ENCODE data around the gene ST6GALNAC5.
A peak's percentile ranks its signal among the peaks of the same experiment; 100 is the strongest.

Gene ST6GALNAC5

GRCh38 chr1:76868154-76868882 is 1.0 kb downstream of the ST6GALNAC5 start:
- peak in 2 of 3 experiments; percentile 31 to 32 for TF ChIP-seq CTCF (IDR thresholded peaks at IDR 0.05; ENCODE audit: unreplicated experiment in 3 of 3)
- Mint-ChIP-seq H3K27ac (peak overlapping the region in 1 of 3 experiments; percentile 78), H3K4me3 (peak overlapping the region; percentile 93 to 97 (median 95)), H3K36me3 (ENCODE audit: low read depth) (peaks cover 3% of the 10 kb centered on the region), H3K9me3 (peaks cover 2% of the 10 kb centered on the region), H3K4me1 (peaks cover 31% of the 10 kb centered on the region), H3K27me3 (ENCODE audit: low read depth) (peaks cover 33% of the 10 kb centered on the region)

GRCh38 chr1:76868916-76869315 is 1.6 kb downstream of the ST6GALNAC5 start:
- Mint-ChIP-seq H3K36me3 (ENCODE audit: low read depth) (peaks cover 4% of the 10 kb centered on the region), H3K9me3 (peaks cover 2% of the 10 kb centered on the region), H3K27me3 (ENCODE audit: low read depth) (peaks cover 33% of the 10 kb centered on the region), H3K27ac (peak overlapping the region in 1 of 3 experiments; percentile 41), H3K4me3 (peak overlapping the region; percentile 93 to 97 (median 95)), H3K4me1 (peaks cover 31% of the 10 kb centered on the region)
- TF ChIP-seq CTCF (IDR thresholded peaks at IDR 0.05; ENCODE audit: unreplicated experiment in 3 of 3), result no peak

GRCh38 chr1:76870037-76870436 is 2.8 kb downstream of the ST6GALNAC5 start:
- peak overlapping the region; percentile 93 to 97 (median 95) for H3K4me3 Mint-ChIP-seq
- H3K4me1 Mint-ChIP-seq, result peaks cover 31% of the 10 kb centered on the region
- H3K36me3 Mint-ChIP-seq (ENCODE audit: low read depth), result peaks cover 4% of the 10 kb centered on the region
- H3K9me3 Mint-ChIP-seq, result peaks cover 2% of the 10 kb centered on the region
- no peak overlapping the region for H3K27ac Mint-ChIP-seq
- H3K27me3 Mint-ChIP-seq (ENCODE audit: low read depth), result peaks cover 33% of the 10 kb centered on the region
- no peak for TF ChIP-seq CTCF (IDR thresholded peaks at IDR 0.05; ENCODE audit: unreplicated experiment in 3 of 3)

GRCh38 chr1:76871355-76871974 is 4.2 kb downstream of the ST6GALNAC5 start:
- H3K36me3 Mint-ChIP-seq (ENCODE audit: low read depth), result peaks cover 6% of the 10 kb centered on the region
- peaks cover 28% of the 10 kb centered on the region for H3K4me1 Mint-ChIP-seq
- H3K9me3 Mint-ChIP-seq, result peaks cover 4% of the 10 kb centered on the region
- H3K27me3 Mint-ChIP-seq (ENCODE audit: low read depth), result peaks cover 26% of the 10 kb centered on the region
- no peak for TF ChIP-seq CTCF (IDR thresholded peaks at IDR 0.05; ENCODE audit: unreplicated experiment in 3 of 3)
- peak overlapping the region in 1 of 3 experiments; percentile 3 for H3K4me3 Mint-ChIP-seq
- H3K27ac Mint-ChIP-seq, result peak overlapping the region in 1 of 3 experiments; percentile 61

- H3K27me3 Mint-ChIP-seq (ENCODE audit: low read depth), result peaks cover 21% of the 10 kb centered on the region
- peaks cover 5% of the 10 kb centered on the region for H3K9me3 Mint-ChIP-seq
- H3K4me3 Mint-ChIP-seq, result no peak overlapping the region
- no peak overlapping the region for H3K27ac Mint-ChIP-seq
- no peak for TF ChIP-seq CTCF (IDR thresholded peaks at IDR 0.05; ENCODE audit: unreplicated experiment in 3 of 3)
- peaks cover 8% of the 10 kb centered on the region for H3K36me3 Mint-ChIP-seq (ENCODE audit: low read depth)
- peaks cover 28% of the 10 kb centered on the region for H3K4me1 Mint-ChIP-seq
Observed at GRCh38 chr1:76872944-76873343, 5.7 kb downstream of the ST6GALNAC5 start.
